Stimulated activated CD8-positive, alpha-beta memory T cell treated with anti-CD3 and anti-CD28 coated beads, Interleukin-7, amount 100 ng/mL, for 48 hours (primary cell): ENCODE measurements around the gene TESMIN.

ENCODE experiments used
- DNase-seq, 2 donors: peaks; one replicate each; pipeline ENCODE4 v3.0.0-alpha.2; 2020; ENCODE audit warnings: low read depth in 1 of 2; ENCODE audit errors: extremely low read depth in 1 of 2

The TESMIN gene

DNA sequence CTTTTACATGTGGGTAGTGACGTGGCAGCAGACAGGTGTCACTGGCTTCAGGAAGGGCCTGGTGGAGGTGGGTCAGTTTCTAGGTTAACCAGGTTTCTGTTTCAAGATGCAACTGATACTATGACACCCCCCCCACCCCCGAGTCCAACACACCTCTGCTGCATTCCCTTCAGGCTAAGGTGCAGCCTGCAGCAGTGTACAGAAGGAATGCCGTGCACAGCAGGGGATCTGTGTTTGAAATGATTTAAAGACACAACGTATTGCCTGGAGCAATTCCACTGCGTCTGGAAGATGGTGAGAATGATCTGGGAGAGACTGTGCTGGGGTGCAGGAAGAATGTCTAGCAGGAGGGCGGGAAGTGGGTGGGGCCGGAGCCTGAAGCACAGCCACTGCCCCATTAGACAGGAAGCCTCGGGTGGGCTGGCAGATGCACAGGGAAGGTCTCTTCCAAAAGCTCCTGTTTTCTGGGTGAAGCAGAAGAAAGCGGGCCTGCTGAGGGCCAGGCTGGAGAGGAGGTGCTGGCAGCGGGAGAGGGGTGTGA is 11.9 kb upstream of the TESMIN start:
- no peak for DNase-seq

- DNase-seq, result no peak
Observed at GRCh38 chr11:68762481-68762880, 11.2 kb upstream of the TESMIN start.

GRCh38 chr11:68761801-68762200 is 10.5 kb upstream of the TESMIN start:
- DNase-seq, result no peak

DNA sequence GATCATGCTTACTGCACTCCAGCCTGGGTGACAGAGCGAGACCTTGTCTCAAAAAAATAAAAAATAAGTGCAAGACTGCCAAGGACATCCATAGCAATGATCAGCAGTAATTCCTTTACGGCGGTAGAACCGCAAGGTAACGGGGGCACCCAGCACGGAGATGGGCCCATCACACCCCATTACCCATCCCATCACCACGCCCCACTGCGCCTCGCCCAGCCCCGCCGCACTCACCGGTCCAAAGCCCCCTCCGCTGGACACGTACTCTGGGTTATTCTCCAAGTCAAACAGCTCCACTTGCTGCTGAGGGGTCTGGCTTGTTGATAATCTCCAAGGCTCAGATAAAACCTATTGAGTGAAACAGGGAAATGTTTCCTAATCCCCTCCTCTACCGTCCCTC is 8.7 kb upstream of the TESMIN start:
- DNase-seq, result no peak

GRCh38 chr11:68757711-68758110 is 6.4 kb upstream of the TESMIN start:
- no peak for DNase-seq

GRCh38 chr11:68756171-68756766 is 4.9 kb upstream of the TESMIN start:
- DNase-seq, result no peak

DNA sequence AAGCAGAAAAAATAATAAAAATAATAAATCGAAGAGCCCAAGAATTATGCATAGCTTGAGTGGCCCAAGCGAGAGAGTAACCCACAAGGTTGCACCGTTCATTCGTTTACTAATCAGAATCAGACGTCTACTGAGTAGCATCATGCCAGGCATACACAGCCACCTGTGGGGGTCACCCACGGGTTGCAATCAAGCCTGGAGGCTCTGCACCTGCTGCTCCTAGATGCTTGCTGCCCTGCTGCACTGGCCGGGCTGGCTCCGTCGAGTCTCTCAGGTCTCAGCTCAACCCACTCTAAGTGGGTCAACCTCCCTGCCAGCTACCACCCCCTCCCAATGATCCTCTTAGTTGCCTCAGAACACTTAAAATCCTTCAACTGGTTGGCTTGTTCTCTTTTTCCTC is 2.0 kb upstream of the TESMIN start:
- no peak for DNase-seq

DNA sequence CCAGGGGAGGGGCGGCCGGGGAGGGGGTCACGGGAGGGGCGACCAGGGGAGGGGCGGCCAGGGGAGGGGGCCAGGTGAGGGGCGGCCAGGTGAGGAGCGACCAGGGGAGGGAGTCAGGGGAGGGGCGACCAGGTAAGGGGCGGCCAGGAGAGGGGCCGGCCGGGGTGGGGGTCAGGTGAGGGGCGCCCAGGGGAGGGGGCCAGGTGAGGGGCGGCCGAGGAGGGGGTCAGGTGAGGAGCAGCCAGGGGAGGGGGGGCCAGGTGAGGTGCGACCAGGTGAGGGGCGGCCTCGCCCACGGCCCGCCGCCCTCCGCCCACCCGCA is 355 bp downstream of the TESMIN start:
- no peak for DNase-seq

GRCh38 chr11:68750195-68751003 is 921 bp downstream of the TESMIN start:
- no peak for DNase-seq

DNA sequence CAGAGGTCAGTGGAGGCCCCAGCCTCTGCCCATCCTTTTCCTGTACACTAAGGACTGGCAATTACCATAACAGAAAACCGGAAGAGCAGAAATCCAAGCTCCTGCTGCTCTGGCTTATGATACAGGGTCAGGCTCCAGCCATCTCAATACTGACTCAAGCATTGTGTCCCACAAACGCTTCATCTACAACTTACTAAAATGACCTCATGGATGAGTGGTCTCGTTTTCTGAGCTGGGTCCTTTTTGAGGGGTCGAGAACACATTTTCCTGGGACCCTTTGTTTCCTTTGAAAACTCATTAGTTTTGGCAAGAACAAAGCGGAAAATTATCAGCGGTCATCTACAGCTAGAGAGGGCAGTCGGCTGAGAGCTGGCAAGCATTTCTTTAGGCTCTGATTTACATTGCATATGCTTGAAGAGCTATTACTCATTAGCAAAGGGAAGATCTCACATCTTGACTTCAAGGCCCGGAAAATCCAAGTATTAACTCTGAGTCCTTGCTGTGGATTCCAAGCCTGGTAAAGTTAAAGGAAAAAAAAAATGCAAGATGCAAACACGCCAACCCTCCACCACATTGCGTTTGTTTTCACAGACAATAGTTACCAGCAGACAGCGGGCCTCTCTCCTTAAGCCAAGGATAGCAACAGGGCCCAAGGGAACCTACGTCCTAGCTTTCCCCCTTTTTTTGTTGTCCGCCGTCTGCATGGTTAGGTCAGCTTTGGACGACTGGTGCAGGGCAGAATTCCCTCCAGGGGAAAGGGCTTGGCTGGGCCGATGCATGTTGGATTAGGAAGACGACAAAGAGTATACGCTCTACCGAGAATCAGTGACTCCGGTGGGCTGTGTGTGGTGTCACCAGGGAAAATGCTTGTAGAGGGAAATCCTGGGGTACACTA is 1.8 kb downstream of the TESMIN start:
- DNase-seq, result no peak

GRCh38 chr11:68748061-68748460 is 3.3 kb downstream of the TESMIN start:
- no peak for DNase-seq

DNA sequence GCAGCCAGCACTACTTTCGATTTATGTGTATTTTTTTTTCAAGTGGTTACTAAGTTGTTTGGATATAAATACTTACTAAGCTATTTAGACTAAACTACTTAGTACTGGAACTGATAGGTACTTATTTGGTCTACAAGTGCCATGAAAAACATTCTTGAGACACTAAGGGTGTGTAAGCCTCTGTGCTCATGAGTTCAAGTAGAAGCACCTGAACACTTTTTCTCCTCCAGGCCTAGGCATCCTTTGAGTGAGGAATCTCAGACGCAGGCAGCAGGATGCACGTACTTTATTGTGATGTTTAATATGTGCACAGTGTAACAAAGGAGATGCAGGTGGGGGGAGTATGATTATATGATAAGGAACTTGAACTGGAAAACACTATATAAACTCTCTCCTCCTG is 7.8 kb downstream of the TESMIN start:
- DNase-seq, result no peak

DNA sequence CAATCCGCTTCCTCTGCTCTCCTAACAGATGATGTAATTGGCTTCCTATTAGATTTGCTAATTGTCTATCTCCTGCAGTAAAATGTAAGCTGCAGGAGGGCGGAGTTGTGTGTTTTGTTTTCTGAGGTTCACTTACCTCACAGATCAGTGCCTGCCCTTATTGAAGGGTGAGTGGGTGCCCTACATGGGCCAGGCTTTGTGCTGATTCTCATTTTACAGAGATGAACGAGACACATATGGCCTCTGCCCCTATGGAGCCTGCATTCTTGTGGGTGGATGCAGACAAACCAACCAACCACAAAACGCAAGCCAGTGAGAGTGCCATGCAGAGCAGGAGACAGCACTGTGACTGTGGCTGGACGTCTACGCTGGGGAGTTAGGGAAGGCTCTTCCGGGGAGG is 9.9 kb downstream of the TESMIN start:
- DNase-seq, result no peak

GRCh38 chr11:68735646-68736045 is 15.7 kb downstream of the TESMIN start:
- no peak for DNase-seq

DNA sequence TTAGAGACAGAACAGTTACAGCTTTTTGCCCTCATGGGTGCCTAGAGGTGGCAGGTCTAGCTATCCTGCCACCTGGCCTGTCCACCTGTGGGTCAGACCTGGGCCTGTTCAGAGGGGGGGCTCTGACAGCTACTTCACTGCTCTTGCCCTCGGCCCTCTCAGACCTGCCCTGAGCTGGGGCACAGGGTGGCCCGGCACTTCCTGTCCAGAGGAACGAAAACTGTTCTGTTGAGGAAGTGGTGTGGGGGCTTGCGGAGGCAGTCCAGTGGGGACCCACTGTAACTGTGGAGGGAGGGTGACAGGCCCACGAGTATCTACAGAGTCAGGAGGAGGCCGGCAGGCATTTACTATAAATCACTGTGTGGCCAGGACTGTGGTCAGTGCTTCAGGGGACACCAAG is 16.2 kb downstream of the TESMIN start:
- DNase-seq, result no peak

- no peak for DNase-seq
Observed at GRCh38 chr11:68734111-68734510, 17.2 kb downstream of the TESMIN start.

DNA sequence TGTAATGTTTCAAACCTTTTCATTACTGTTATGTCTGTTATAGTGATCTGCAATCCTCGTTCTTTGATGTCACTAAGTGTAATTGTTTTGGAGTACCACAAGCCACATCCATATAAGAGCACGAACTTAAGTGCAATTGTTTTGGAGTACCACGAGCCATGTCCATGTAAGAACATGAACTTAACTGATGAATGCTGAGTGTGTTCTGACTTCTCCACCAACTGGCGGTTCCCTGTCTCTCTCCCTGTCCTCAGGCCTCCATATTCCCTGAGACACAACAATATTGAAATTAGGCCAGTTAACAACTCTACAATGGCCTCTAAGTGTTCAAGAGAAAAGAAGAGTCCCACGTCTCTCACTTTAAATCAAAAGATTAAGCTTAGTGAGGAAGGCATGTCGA is 23.5 kb downstream of the TESMIN start:
- no peak for DNase-seq

- DNase-seq, result no peak
Observed at GRCh38 chr11:68724293-68724692, 27.0 kb downstream of the TESMIN start.

- DNase-seq, result no peak
Observed at GRCh38 chr11:68722143-68722542, 29.2 kb downstream of the TESMIN start.

GRCh38 chr11:68721075-68721474 is 30.2 kb downstream of the TESMIN start:
- DNase-seq, result no peak

GRCh38 chr11:68715456-68716122 is 35.7 kb downstream of the TESMIN start:
- DNase-seq, result no peak
